HepG2 (cell line): Measurements from ENCODE around the gene SGPL1. TPM values are rescaled to one million over a fixed set of nuclear protein-coding genes. Genes with fewer than 3 reads are reported as not detected.

Experiments used
- ATAC-seq: fragments of 200-7000 bp; cut with Tn5 transposase; 3 replicates; pipeline ENCODE4 v1.9.1; 2020; ENCODE audit warnings: mild to moderate bottlenecking, moderate library complexity
- BruUV-seq: library from RNA; stranded (reverse); fragments of 400-500 nt; replicated peaks from 2 replicates; lab custom pipeline; 2021; lab: Mats Ljungman, UMichigan
- CTCF ChIA-PET: fragments of 300-600 bp; formaldehyde crosslinking; extraction: SDS; loops from one replicate; lab custom pipeline; 2021; ENCODE audit warnings: low total read pairs, inconsistent platforms, low intra/inter-chr PET ratio; lab: Yijun Ruan, JAX
- POLR2A ChIA-PET: fragments of 350-600 bp; sonication (Branson Sonifier 250); formaldehyde crosslinking; loops from one replicate; lab custom pipeline; 2020; ENCODE audit warnings: antibody characterized with exemption, inconsistent platforms; lab: Yijun Ruan, JAX
- DNase-seq: peaks from one replicate; pipeline ENCODE4 v3.0.0-alpha.2; 2015; ENCODE audit warnings: low spot score
- FAIRE-seq: peaks from 3 replicates; lab custom pipeline; 2011; peaks lifted over from hg19 to GRCh38; lab: Jason Lieb, UNC
- H2AFZ ChIP-seq: one replicate; pipeline ENCODE4 v1.6.1; 2011; ENCODE audit warnings: low read length, inconsistent platforms
- H3K27ac ChIP-seq: fragments of 300-600 bp; 3 replicates; pipeline ENCODE4 v1.8.0; 2011; ENCODE audit warnings: mixed run types, mild to moderate bottlenecking, mixed read lengths, low read length, inconsistent platforms; ENCODE audit not compliant: insufficient read depth; ENCODE audit errors: extremely low read length
- H3K27me3 ChIP-seq, 2 experiments: fragments of 200-600 bp in 1 of 2; 2 replicates in 1 of 2; 3 replicates in 1 of 2; pipeline versions ENCODE4 v1.6.0 to v1.8.0; 2011; ENCODE audit warnings: low read length in 2 of 2, mild to moderate bottlenecking in 2 of 2, moderate library complexity in 2 of 2, inconsistent platforms in 1 of 2; ENCODE audit not compliant: insufficient read depth in 2 of 2, control insufficient read depth in 1 of 2
- H3K36me3 ChIP-seq, 2 experiments: fragments of 200-600 bp in 1 of 2; replicated peaks in 1 of 2; 2 replicates in 1 of 2; 3 replicates in 1 of 2; pipeline versions ENCODE4 v1.5.1 to v1.8.0; 2011; ENCODE audit warnings: low read length in 2 of 2, inconsistent platforms in 1 of 2; ENCODE audit not compliant: insufficient read depth in 2 of 2, control insufficient read depth in 1 of 2
- H3K4me1 ChIP-seq: 2 replicates; pipeline ENCODE4 v1.5.1; 2012; ENCODE audit warnings: low read length, inconsistent platforms; ENCODE audit not compliant: insufficient read depth
- H3K4me2 ChIP-seq: 2 replicates; pipeline ENCODE4 v1.6.0; 2011; ENCODE audit warnings: low read depth, low read length, inconsistent platforms
- H3K4me3 ChIP-seq, 3 experiments: fragments of 200-600 bp in 1 of 3; sonication (generic), shearing (Covaris generic) in 1 of 3; replicated peaks in 1 of 3; 2 replicates each; pipeline ENCODE4 v1.5.1; 2011 to 2016; ENCODE audit warnings: low read length in 3 of 3, inconsistent platforms in 2 of 3, low read depth in 2 of 3, mild to moderate bottlenecking in 2 of 3, control low read depth in 1 of 3, mixed read lengths in 1 of 3; ENCODE audit not compliant: insufficient read depth in 1 of 3
- H3K79me2 ChIP-seq: one replicate; pipeline ENCODE4 v1.6.1; 2011; ENCODE audit warnings: low read length, inconsistent platforms; ENCODE audit not compliant: insufficient read depth
- H3K9ac ChIP-seq: 2 replicates; pipeline ENCODE4 v1.6.0; 2011; ENCODE audit warnings: mild to moderate bottlenecking, low read depth, low read length, inconsistent platforms; ENCODE audit not compliant: insufficient read depth
- H3K9me3 ChIP-seq: 2 replicates; pipeline ENCODE4 v1.5.1; 2012; ENCODE audit warnings: mild to moderate bottlenecking, low read length
- H4K20me1 ChIP-seq: 2 replicates; pipeline ENCODE4 v1.6.0; 2011; ENCODE audit warnings: inconsistent platforms, mild to moderate bottlenecking, low read length, moderate library complexity; ENCODE audit not compliant: insufficient read depth
- ARNTL ChIP-seq: sonication (generic); formaldehyde crosslinking; IDR thresholded peaks from 2 replicates; pipeline ENCODE4 v1.4.0; 2020; ENCODE audit warnings: mild to moderate bottlenecking, missing genetic modification reagents
- CBX5 ChIP-seq: sonication (generic); formaldehyde crosslinking; IDR thresholded peaks from 2 replicates; pipeline ENCODE4 v1.4.0; 2020; ENCODE audit warnings: missing genetic modification reagents, borderline replicate concordance
- CENPT ChIP-seq: sonication (generic); formaldehyde crosslinking; IDR thresholded peaks from 2 replicates; pipeline ENCODE4 v1.8.0; 2022; ENCODE audit warnings: low read depth, mild to moderate bottlenecking, moderate library complexity, missing genetic modification reagents
- DMAP1 ChIP-seq: IDR thresholded peaks from 2 replicates; pipeline ENCODE4 v1.6.1; 2016
- KDM6A ChIP-seq: IDR thresholded peaks from 2 replicates; pipeline ENCODE4 v1.6.1; 2016; ENCODE audit warnings: low read depth
- KLF12 ChIP-seq: sonication (generic); formaldehyde crosslinking; IDR thresholded peaks from 2 replicates; pipeline ENCODE4 v1.4.0; 2020; ENCODE audit warnings: missing genetic modification reagents, borderline replicate concordance
- MEF2D ChIP-seq: sonication (generic); formaldehyde crosslinking; IDR thresholded peaks from 2 replicates; pipeline ENCODE4 v1.5.1; 2020; ENCODE audit warnings: mild to moderate bottlenecking, missing genetic modification reagents
- MTF2 ChIP-seq: sonication (generic); formaldehyde crosslinking; IDR thresholded peaks from 2 replicates; pipeline ENCODE4 v1.5.0; 2020; ENCODE audit warnings: missing genetic modification reagents, borderline replicate concordance
- NCOA2 ChIP-seq: sonication (generic); formaldehyde crosslinking; IDR thresholded peaks from 2 replicates; pipeline ENCODE4 v1.8.0; 2022; ENCODE audit warnings: inconsistent platforms
- THAP7 ChIP-seq: sonication (generic); formaldehyde crosslinking; IDR thresholded peaks from 2 replicates; pipeline ENCODE4 v1.8.1; 2023; ENCODE audit warnings: mild to moderate bottlenecking, missing genetic modification reagents
- TRIM22 ChIP-seq: fragments of 450-650 bp; IDR thresholded peaks from 2 replicates; pipeline ENCODE4 v1.6.1; 2017
- U2AF2 ChIP-seq: fragments of 200-400 bp; formaldehyde crosslinking; IDR thresholded peaks from 2 replicates; pipeline ENCODE4 v1.6.1; 2017; ENCODE audit warnings: low read depth, mild to moderate bottlenecking, low read length
- ZNF816 ChIP-seq: sonication (generic); formaldehyde crosslinking; IDR thresholded peaks from 2 replicates; pipeline ENCODE4 v1.8.0; 2022; ENCODE audit warnings: missing genetic modification reagents, mild to moderate bottlenecking, borderline replicate concordance
- WGBS: methylation state at CpG from one replicate; pipeline ENCODE4 v1.1.6; 2017; ENCODE audit warnings: low lambda C conversion rate; 5-methylcytosine and 5-hydroxymethylcytosine counted together
- in situ Hi-C: cut with HindIII; loops from 2 replicates; pipeline ENCODE4 v1.10.0; 2017; ENCODE audit warnings: low pct_unique_long_range_greater_than_20kb; ENCODE audit not compliant: extremely low pct_ligation_motif_present
- intact Hi-C: fragments of 100-400 bp; cut with micrococcal nuclease; formaldehyde crosslinking; loops from one replicate; pipeline ENCODE4 v1.10.0; 2022; ENCODE audit not compliant: unreplicated experiment
- polyA plus RNA-seq, 8 experiments: library from polyadenylated mRNA; depleted of rRNA in 3 of 8; stranded (reverse) in 7 of 8; unstranded in 1 of 8; fragments of >200 nt; fragmentation: Illumina TruSeq in 4 of 8; extraction: Trizol in 4 of 8; gene quantifications; 2 replicates each; pipeline versions ENCODE4 v1.2.1 to v1.2.3, GENCODE V29; 2011 to 2016; ENCODE audit warnings: low read depth in 4 of 8, missing spikeins in 1 of 8, mixed read lengths in 1 of 8; ENCODE audit not compliant: insufficient read depth in 1 of 8
- small RNA-seq, 3 experiments: library from RNA; depleted of rRNA; stranded (forward); fragments of <200 nt; gene quantifications; one replicate each; pipeline ENCODE3, GENCODE V24; 2012; ENCODE audit warnings: low read depth in 2 of 3, low replicate concordance in 1 of 3; ENCODE audit not compliant: insufficient read length in 3 of 3, insufficient read depth in 2 of 3
- total RNA-seq, 5 experiments: library from RNA; depleted of rRNA; stranded (reverse); fragments of >200 nt; fragmentation: Illumina TruSeq; extraction: Trizol; gene quantifications; 2 replicates each; pipeline ENCODE4 v1.2.3, GENCODE V29; 2016; ENCODE audit warnings: low read depth in 1 of 5

The SGPL1 gene
- total and polyA plus RNA-seq, 2 of the 13 experiments (the other 11 are each of a cell fraction or from before 2014, with no cell fraction given): 17.6 to 25.0 TPM

GRCh38 chr10:70930263-70931000 is 114.7 kb downstream of the SGPL1 start:
- in situ Hi-C loops: no loop called here
- WGBS: 14% methylated on average over 15 of the region's 17 CpGs
- H3K27me3 ChIP-seq: peaks cover 11 to 87% of the 10 kb centered on the region in 2 experiments
- BruUV-seq: no TSS peak
- TF ChIP-seq DMAP1 (CRISPR knock-in tag) (no peak), NCOA2 (CRISPR knock-in tag) (no peak), MTF2 (no peak), ARNTL (CRISPR knock-in tag) (no peak), U2AF2 (no peak), CENPT (CRISPR knock-in tag) (no peak), KLF12 (CRISPR knock-in tag) (no peak), TRIM22 (no peak), MEF2D (CRISPR knock-in tag) (no peak), KDM6A (CRISPR knock-in tag) (no peak), ZNF816 (CRISPR knock-in tag) (no peak), THAP7 (CRISPR knock-in tag) (no peak), CBX5 (no peak)
- no peak for ATAC-seq
- no peak for DNase-seq
- FAIRE-seq: no peak
- H3K4me2 ChIP-seq: no peak overlapping the region
- H3K27ac ChIP-seq: no peak overlapping the region
- no peak overlapping the region for H3K9ac ChIP-seq
- no peak overlapping the region for H3K4me3 ChIP-seq
- no peaks in the 10 kb centered on the region for H3K36me3 ChIP-seq
- POLR2A ChIA-PET: no interaction called here
- H3K79me2 ChIP-seq: no peaks in the 10 kb centered on the region
- intact Hi-C loops: no loop called here
- H4K20me1 ChIP-seq: no peaks in the 10 kb centered on the region
- H3K9me3 ChIP-seq: no peaks in the 10 kb centered on the region
- CTCF ChIA-PET: no interaction called here
- no peaks in the 10 kb centered on the region for H3K4me1 ChIP-seq
- H2AFZ ChIP-seq: no peak overlapping the region

Small RNA genes within 50 kb of the gene (small RNA-seq; reads per million reads assigned to genes)
- 0 reads per million in 3 experiments for gene RPS26P40

Other genes starting within 250 kb of the SGPL1 start
- 0.32 and 1.00 TPM in 2 replicates for gene PRF1, start 213.2 kb upstream of the SGPL1 start, total RNA-seq (2016; rRNA removed; fragmentation: Illumina TruSeq; extraction: Trizol)
- gene PRF1, start 213.2 kb upstream of the SGPL1 start, polyA plus RNA-seq (2011; rRNA removed): 1.4 and 1.7 TPM in 2 replicates
- 0.04 TPM in 1 of 2 replicates, not detected in the other for gene ADAMTS14, start 143.4 kb upstream of the SGPL1 start, total RNA-seq (2016; rRNA removed; fragmentation: Illumina TruSeq; extraction: Trizol)
- 0.07 and 0.10 TPM in 2 replicates for gene ADAMTS14, start 143.4 kb upstream of the SGPL1 start, polyA plus RNA-seq (2011; rRNA removed)
- gene TBATA, start 30.6 kb upstream of the SGPL1 start, total RNA-seq (2016; rRNA removed; fragmentation: Illumina TruSeq; extraction: Trizol): not detected in 2 replicates
- not detected in 2 replicates for gene TBATA, start 30.6 kb upstream of the SGPL1 start, polyA plus RNA-seq (2011; rRNA removed)
- gene PCBD1, start 72.6 kb downstream of the SGPL1 start, total RNA-seq (2016; rRNA removed; fragmentation: Illumina TruSeq; extraction: Trizol): 168 and 177 TPM in 2 replicates
- 95.3 and 98.9 TPM in 2 replicates for gene PCBD1, start 72.6 kb downstream of the SGPL1 start, polyA plus RNA-seq (2011; rRNA removed)